NCI-H2107 treated with DMSO at 0.1 percent for 48 hours (cell line): ENCODE data around the gene CTSO.
"Not testable (repeated sequence)": the region's sequence is repeated elsewhere in the genome, so short reads cannot be mapped to it uniquely, and the experiment has no call there.

Experiments used
- DNase-seq: peaks from one replicate; lab custom pipeline; 2025; ENCODE audit not compliant: unreplicated experiment; lab: John Stamatoyannopoulos, UW

Gene CTSO

GRCh38 chr4:155908187-155909139 lies 45.2 kb downstream of the CTSO start:
- DNase-seq = no peak

- DNase-seq = no peak
Measured at GRCh38 chr4:155907556-155907955, 46.1 kb downstream of the CTSO start.

GRCh38 chr4:155906554-155907247 lies 47.0 kb downstream of the CTSO start:
- peak; percentile 83 for DNase-seq

GRCh38 chr4:155904331-155904730 lies 49.3 kb downstream of the CTSO start:
- DNase-seq = no peak

- DNase-seq = no peak
Measured at GRCh38 chr4:155903453-155903852, 50.2 kb downstream of the CTSO start, which contains the start of gene TDO2. TDO2 (plus strand) TSS chr4:155903696; CDS start chr4:155903759, 63 bp downstream.

GRCh38 chr4:155901013-155901412 lies 52.7 kb downstream of the CTSO start:
- no peak for DNase-seq

- DNase-seq = no peak
Measured at GRCh38 chr4:155900381-155900780, 53.3 kb downstream of the CTSO start.

GRCh38 chr4:155899891-155900290 lies 53.8 kb downstream of the CTSO start:
- no peak for DNase-seq

GRCh38 chr4:155898371-155898770 lies 55.3 kb downstream of the CTSO start:
- DNase-seq = not testable (repeated sequence)

GRCh38 chr4:155891058-155891457 lies 62.6 kb downstream of the CTSO start:
- DNase-seq = no peak

GRCh38 chr4:155889946-155890345 lies 63.7 kb downstream of the CTSO start:
- no peak for DNase-seq

GRCh38 chr4:155889031-155889793 lies 64.5 kb downstream of the CTSO start:
- no peak for DNase-seq

GRCh38 chr4:155887847-155888570 lies 65.7 kb downstream of the CTSO start:
- DNase-seq = no peak

GRCh38 chr4:155887045-155887444 lies 66.6 kb downstream of the CTSO start:
- DNase-seq = no peak

GRCh38 chr4:155885666-155886065 lies 68.0 kb downstream of the CTSO start:
- DNase-seq = no peak

- no peak for DNase-seq
Measured at GRCh38 chr4:155883895-155884294, 69.8 kb downstream of the CTSO start.

GRCh38 chr4:155881555-155881954 lies 72.1 kb downstream of the CTSO start:
- DNase-seq = no peak

GRCh38 chr4:155879767-155880166 lies 73.9 kb downstream of the CTSO start:
- DNase-seq = no peak

- no peak for DNase-seq
Measured at GRCh38 chr4:155878611-155879010, 75.1 kb downstream of the CTSO start.

- DNase-seq = no peak
Measured at GRCh38 chr4:155877971-155878370, 75.7 kb downstream of the CTSO start.

GRCh38 chr4:155875878-155876277 lies 77.8 kb downstream of the CTSO start:
- no peak for DNase-seq
